Liver (tissue), 9 donors: ENCODE data around the gene CDC42. TPM values are rescaled to one million over a fixed set of nuclear protein-coding genes. Genes with fewer than 3 reads are reported as not detected.
A peak's percentile ranks its signal among the peaks of the same experiment; 100 is the strongest.

Experiments used
- DNase-seq: peaks from one replicate; pipeline ENCODE4 v3.0.0-alpha.2; 2017; ENCODE audit warnings: low spot score
- H3K27ac ChIP-seq, 2 donors: one replicate each; pipeline ENCODE4 v1.7.0; 2013; ENCODE audit warnings: inconsistent platforms in 2 of 2, low read length in 2 of 2, control low read depth in 1 of 2, low read depth in 1 of 2, mild to moderate bottlenecking in 1 of 2
- H3K27me3 ChIP-seq, 4 donors: one replicate each; pipeline versions ENCODE4 v1.6.1 to v1.7.0; 2013; ENCODE audit warnings: low read length in 3 of 4, inconsistent platforms in 1 of 4, mild to moderate bottlenecking in 1 of 4, moderate library complexity in 1 of 4; ENCODE audit not compliant: control insufficient read depth in 4 of 4, insufficient read depth in 4 of 4
- H3K36me3 ChIP-seq, 4 donors: one replicate each; pipeline versions ENCODE4 v1.6.1 to v1.7.0; 2013; ENCODE audit warnings: low read length in 3 of 4, mild to moderate bottlenecking in 3 of 4, low read depth in 1 of 4, moderate library complexity in 1 of 4; ENCODE audit not compliant: control insufficient read depth in 4 of 4, insufficient read depth in 3 of 4
- H3K4me1 ChIP-seq, 4 donors: one replicate each; pipeline versions ENCODE4 v1.6.1 to v1.7.0; 2013; ENCODE audit warnings: low read length in 3 of 4, mild to moderate bottlenecking in 3 of 4, moderate library complexity in 1 of 4; ENCODE audit not compliant: control insufficient read depth in 4 of 4, insufficient read depth in 4 of 4
- H3K4me3 ChIP-seq, 3 donors: one replicate each; pipeline versions ENCODE4 v1.6.1 to v1.7.0; 2013; ENCODE audit warnings: low read length in 3 of 3, control low read depth in 1 of 3, low read depth in 1 of 3, mild to moderate bottlenecking in 1 of 3
- H3K9ac ChIP-seq, 2 donors: one replicate each; pipeline ENCODE4 v1.7.0; 2013; ENCODE audit warnings: low read length in 2 of 2, mild to moderate bottlenecking in 2 of 2, moderate library complexity in 2 of 2, control low read depth in 1 of 2, low read depth in 1 of 2
- H3K9me3 ChIP-seq, 4 donors: one replicate each; pipeline versions ENCODE4 v1.6.1 to v1.7.0; 2013; ENCODE audit warnings: low read length in 3 of 4; ENCODE audit not compliant: control insufficient read depth in 4 of 4
- EGR1 ChIP-seq, 2 donors: IDR thresholded peaks; 2 replicates each; pipeline ENCODE4 v1.6.1; 2016 to 2018; ENCODE audit warnings: antibody characterized with exemption in 2 of 2, low read depth in 2 of 2
- FOXA1 ChIP-seq: IDR thresholded peaks from 2 replicates; pipeline ENCODE4 v1.6.1; 2016; ENCODE audit warnings: antibody characterized with exemption
- FOXA2 ChIP-seq: IDR thresholded peaks from 2 replicates; pipeline ENCODE4 v1.6.1; 2016; ENCODE audit warnings: antibody characterized with exemption
- GABPA ChIP-seq, 2 donors: IDR thresholded peaks in 1 of 2; conservative IDR thresholded peaks in 1 of 2; 2 replicates each; pipeline ENCODE4 v1.6.1; 2016; ENCODE audit warnings: antibody characterized with exemption in 2 of 2, mild to moderate bottlenecking in 1 of 2, moderate library complexity in 1 of 2
- HNF4A ChIP-seq, 2 donors: conservative IDR thresholded peaks; 2 replicates each; pipeline ENCODE4 v1.6.1; 2016; ENCODE audit warnings: antibody characterized with exemption in 2 of 2, mild to moderate bottlenecking in 2 of 2
- HNF4G ChIP-seq: IDR thresholded peaks from 2 replicates; pipeline ENCODE4 v1.6.1; 2016; ENCODE audit warnings: antibody characterized with exemption
- JUND ChIP-seq, 2 donors: IDR thresholded peaks; 2 replicates each; pipeline ENCODE4 v1.6.1; 2016; ENCODE audit warnings: antibody characterized with exemption in 2 of 2
- NR2F2 ChIP-seq: IDR thresholded peaks from 2 replicates; pipeline ENCODE4 v1.6.1; 2016; ENCODE audit warnings: antibody characterized with exemption
- RAD21 ChIP-seq, 2 donors: IDR thresholded peaks; 2 replicates each; pipeline ENCODE4 v1.6.1; 2016; ENCODE audit warnings: antibody characterized with exemption in 2 of 2, mild to moderate bottlenecking in 2 of 2
- RXRA ChIP-seq, 2 donors: IDR thresholded peaks; 2 replicates each; pipeline ENCODE4 v1.6.1; 2017 to 2018; ENCODE audit warnings: antibody characterized with exemption in 2 of 2, mild to moderate bottlenecking in 1 of 2
- SP1 ChIP-seq: IDR thresholded peaks from 2 replicates; pipeline ENCODE4 v1.6.1; 2018; ENCODE audit warnings: antibody characterized with exemption, mild to moderate bottlenecking
- TAF1 ChIP-seq: conservative IDR thresholded peaks from 2 replicates; pipeline ENCODE4 v1.6.1; 2016; ENCODE audit warnings: antibody characterized with exemption, mild to moderate bottlenecking
- YY1 ChIP-seq: IDR thresholded peaks from 2 replicates; pipeline ENCODE4 v1.6.1; 2016; ENCODE audit warnings: antibody characterized with exemption, mild to moderate bottlenecking
- WGBS: extraction: QIAGEN DNeasy Blood & Tissue Kit; methylation state at CpG from one replicate; pipeline ENCODE4 v1.1.7; 2013; 5-methylcytosine and 5-hydroxymethylcytosine counted together
- polyA plus RNA-seq, 2 donors: library from polyadenylated mRNA; stranded (reverse) in 1 of 2; unstranded in 1 of 2; fragments of 200-250 nt in 1 of 2; fragments of >200 nt in 1 of 2; fragmentation: Nextera tagmentation in 1 of 2; extraction: Ambion mirVana in 1 of 2; gene quantifications; one replicate each; pipeline versions ENCODE4 v1.2.1 to v1.2.3, GENCODE V29; 2013 to 2015
- total RNA-seq, 2 donors: library from RNA; depleted of rRNA; stranded (reverse); fragments of >200 nt; gene quantifications; one replicate each; pipeline ENCODE4 v1.2.3, GENCODE V29; 2014
- TF ChIP-seq, protein P1 (sequence below): fragments of 150-350 bp; IDR thresholded peaks from 2 replicates; pipeline ENCODE4 v1.5.1; 2017; ENCODE audit warnings: improper control_type of control experiment, low read depth, low read length; ENCODE audit not compliant: missing input control
- TF ChIP-seq, protein P2 (sequence below): IDR thresholded peaks from 2 replicates; pipeline ENCODE4 v1.6.1; 2016; ENCODE audit warnings: antibody characterized with exemption, mild to moderate bottlenecking
- TF ChIP-seq, protein P3 (sequence below): IDR thresholded peaks from 2 replicates; pipeline ENCODE4 v1.6.1; 2016; ENCODE audit warnings: antibody characterized with exemption
- TF ChIP-seq, protein P4 (sequence below): IDR thresholded peaks from 2 replicates; pipeline ENCODE4 v1.6.1; 2016; ENCODE audit warnings: antibody characterized with exemption
- donor health status: healthy.
- donor health status: healthy.
- donor health status: healthy.
- donor health status: healthy.
- donor health status: healthy.

The CDC42 gene
- total and polyA plus RNA-seq, 4 donors: 40.3 to 140 (median 69.0) TPM

- no peaks in the 10 kb centered on the region for H3K4me1 ChIP-seq
- no peaks in the 10 kb centered on the region for H3K9me3 ChIP-seq
- TF ChIP-seq NR2F2 (peak; percentile 63), FOXA1 (no peak)
- H3K4me3 ChIP-seq: no peak overlapping the region
- WGBS: 77% methylated on average over 11 of the region's 11 CpGs
- no peak for DNase-seq
- no peak overlapping the region for H3K9ac ChIP-seq
- H3K36me3 ChIP-seq: peaks cover 0 to 2% (median under 1%) of the 10 kb centered on the region in 4 donors
- no peak overlapping the region for H3K27ac ChIP-seq
- no peaks in the 10 kb centered on the region for H3K27me3 ChIP-seq
Observed at GRCh38 chr1:22108339-22109105, 56.0 kb downstream of the CDC42 start.

- Histone ChIP-seq H3K9me3 (no peaks in the 10 kb centered on the region), H3K4me1 (no peaks in the 10 kb centered on the region), H3K36me3 (peaks cover 0 to 2% (median under 1%) of the 10 kb centered on the region in 4 donors), H3K27me3 (no peaks in the 10 kb centered on the region), H3K9ac (no peak overlapping the region), H3K4me3 (no peak overlapping the region), H3K27ac (no peak overlapping the region)
- DNase-seq: no peak
- WGBS: 93% methylated on average over 3 of the region's 3 CpGs
- TF ChIP-seq TAF1: no peak
- no peak for TF ChIP-seq HNF4G
- TF ChIP-seq HNF4A (conservative IDR thresholded peaks at IDR 0.05): no peak
- TF ChIP-seq, protein P1, sequence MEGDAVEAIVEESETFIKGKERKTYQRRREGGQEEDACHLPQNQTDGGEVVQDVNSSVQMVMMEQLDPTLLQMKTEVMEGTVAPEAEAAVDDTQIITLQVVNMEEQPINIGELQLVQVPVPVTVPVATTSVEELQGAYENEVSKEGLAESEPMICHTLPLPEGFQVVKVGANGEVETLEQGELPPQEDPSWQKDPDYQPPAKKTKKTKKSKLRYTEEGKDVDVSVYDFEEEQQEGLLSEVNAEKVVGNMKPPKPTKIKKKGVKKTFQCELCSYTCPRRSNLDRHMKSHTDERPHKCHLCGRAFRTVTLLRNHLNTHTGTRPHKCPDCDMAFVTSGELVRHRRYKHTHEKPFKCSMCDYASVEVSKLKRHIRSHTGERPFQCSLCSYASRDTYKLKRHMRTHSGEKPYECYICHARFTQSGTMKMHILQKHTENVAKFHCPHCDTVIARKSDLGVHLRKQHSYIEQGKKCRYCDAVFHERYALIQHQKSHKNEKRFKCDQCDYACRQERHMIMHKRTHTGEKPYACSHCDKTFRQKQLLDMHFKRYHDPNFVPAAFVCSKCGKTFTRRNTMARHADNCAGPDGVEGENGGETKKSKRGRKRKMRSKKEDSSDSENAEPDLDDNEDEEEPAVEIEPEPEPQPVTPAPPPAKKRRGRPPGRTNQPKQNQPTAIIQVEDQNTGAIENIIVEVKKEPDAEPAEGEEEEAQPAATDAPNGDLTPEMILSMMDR: no peak
- TF ChIP-seq, protein P2, sequence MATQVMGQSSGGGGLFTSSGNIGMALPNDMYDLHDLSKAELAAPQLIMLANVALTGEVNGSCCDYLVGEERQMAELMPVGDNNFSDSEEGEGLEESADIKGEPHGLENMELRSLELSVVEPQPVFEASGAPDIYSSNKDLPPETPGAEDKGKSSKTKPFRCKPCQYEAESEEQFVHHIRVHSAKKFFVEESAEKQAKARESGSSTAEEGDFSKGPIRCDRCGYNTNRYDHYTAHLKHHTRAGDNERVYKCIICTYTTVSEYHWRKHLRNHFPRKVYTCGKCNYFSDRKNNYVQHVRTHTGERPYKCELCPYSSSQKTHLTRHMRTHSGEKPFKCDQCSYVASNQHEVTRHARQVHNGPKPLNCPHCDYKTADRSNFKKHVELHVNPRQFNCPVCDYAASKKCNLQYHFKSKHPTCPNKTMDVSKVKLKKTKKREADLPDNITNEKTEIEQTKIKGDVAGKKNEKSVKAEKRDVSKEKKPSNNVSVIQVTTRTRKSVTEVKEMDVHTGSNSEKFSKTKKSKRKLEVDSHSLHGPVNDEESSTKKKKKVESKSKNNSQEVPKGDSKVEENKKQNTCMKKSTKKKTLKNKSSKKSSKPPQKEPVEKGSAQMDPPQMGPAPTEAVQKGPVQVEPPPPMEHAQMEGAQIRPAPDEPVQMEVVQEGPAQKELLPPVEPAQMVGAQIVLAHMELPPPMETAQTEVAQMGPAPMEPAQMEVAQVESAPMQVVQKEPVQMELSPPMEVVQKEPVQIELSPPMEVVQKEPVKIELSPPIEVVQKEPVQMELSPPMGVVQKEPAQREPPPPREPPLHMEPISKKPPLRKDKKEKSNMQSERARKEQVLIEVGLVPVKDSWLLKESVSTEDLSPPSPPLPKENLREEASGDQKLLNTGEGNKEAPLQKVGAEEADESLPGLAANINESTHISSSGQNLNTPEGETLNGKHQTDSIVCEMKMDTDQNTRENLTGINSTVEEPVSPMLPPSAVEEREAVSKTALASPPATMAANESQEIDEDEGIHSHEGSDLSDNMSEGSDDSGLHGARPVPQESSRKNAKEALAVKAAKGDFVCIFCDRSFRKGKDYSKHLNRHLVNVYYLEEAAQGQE: no peak
- no peak for TF ChIP-seq RAD21 (IDR thresholded peaks at IDR 0.05)
- TF ChIP-seq EGR1 (IDR thresholded peaks at IDR 0.05; ENCODE audit: low read depth in 2 of 2): no peak
- no peak for TF ChIP-seq YY1
- no peak for TF ChIP-seq GABPA (IDR thresholded peaks at IDR 0.05 in 1 of 2, conservative IDR thresholded peaks at IDR 0.05 in 1 of 2)
- no peak for TF ChIP-seq FOXA1
- TF ChIP-seq FOXA2: no peak
- no peak for TF ChIP-seq JUND (IDR thresholded peaks at IDR 0.05)
- TF ChIP-seq, protein P3, sequence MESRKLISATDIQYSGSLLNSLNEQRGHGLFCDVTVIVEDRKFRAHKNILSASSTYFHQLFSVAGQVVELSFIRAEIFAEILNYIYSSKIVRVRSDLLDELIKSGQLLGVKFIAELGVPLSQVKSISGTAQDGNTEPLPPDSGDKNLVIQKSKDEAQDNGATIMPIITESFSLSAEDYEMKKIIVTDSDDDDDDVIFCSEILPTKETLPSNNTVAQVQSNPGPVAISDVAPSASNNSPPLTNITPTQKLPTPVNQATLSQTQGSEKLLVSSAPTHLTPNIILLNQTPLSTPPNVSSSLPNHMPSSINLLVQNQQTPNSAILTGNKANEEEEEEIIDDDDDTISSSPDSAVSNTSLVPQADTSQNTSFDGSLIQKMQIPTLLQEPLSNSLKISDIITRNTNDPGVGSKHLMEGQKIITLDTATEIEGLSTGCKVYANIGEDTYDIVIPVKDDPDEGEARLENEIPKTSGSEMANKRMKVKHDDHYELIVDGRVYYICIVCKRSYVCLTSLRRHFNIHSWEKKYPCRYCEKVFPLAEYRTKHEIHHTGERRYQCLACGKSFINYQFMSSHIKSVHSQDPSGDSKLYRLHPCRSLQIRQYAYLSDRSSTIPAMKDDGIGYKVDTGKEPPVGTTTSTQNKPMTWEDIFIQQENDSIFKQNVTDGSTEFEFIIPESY: no peak
- TF ChIP-seq RXRA (IDR thresholded peaks at IDR 0.05): no peak
- no peak for TF ChIP-seq SP1
- TF ChIP-seq, protein P4, sequence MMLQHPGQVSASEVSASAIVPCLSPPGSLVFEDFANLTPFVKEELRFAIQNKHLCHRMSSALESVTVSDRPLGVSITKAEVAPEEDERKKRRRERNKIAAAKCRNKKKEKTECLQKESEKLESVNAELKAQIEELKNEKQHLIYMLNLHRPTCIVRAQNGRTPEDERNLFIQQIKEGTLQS: no peak
- no peak for TF ChIP-seq NR2F2
Observed at GRCh38 chr1:22110016-22110415, 57.5 kb downstream of the CDC42 start.
